ENCODE measurements around the gene EI24.

EI24 gene

GRCh38 chr11:125627236-125627910 is 58.1 kb downstream of the EI24 start:
- no peak for DNase-seq (ENCODE audit: low spot score)

All from RKO (cell line).